HTR-8/SVneo (cell line): ENCODE measurements around the gene CREB5.
A peak's percentile ranks its signal among the peaks of the same experiment; 100 is the strongest.

Experiments
- DNase-seq: peaks from one replicate; pipeline ENCODE4 v3.0.0; 2011; ENCODE audit warnings: low spot score, mixed read lengths; ENCODE audit not compliant: insufficient read length
- FAIRE-seq: peaks from 2 replicates; lab custom pipeline; 2011; peaks lifted over from hg19 to GRCh38; lab: Jason Lieb, UNC

CREB5 gene

DNA sequence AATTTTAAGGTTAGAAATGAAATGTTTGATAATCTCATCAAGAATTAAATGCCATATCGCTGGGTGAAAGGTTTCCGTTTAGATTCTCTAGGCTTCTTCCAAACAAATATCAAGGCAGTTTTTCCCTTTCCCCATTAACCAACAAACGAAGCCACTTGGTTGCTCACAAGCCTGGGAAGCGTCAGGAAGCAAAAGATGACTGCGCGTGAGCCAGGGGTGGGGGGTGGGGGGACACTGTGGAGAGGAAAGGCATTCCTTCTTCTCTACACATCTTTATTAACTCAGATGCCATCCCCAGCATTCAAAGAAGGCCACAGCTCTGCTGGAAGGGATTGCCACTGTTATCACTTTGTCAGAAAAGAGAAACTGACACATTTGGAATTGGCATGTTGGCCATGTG is 338.7 kb downstream of the CREB5 start:
- DNase-seq (no peak), FAIRE-seq (no peak)

DNA sequence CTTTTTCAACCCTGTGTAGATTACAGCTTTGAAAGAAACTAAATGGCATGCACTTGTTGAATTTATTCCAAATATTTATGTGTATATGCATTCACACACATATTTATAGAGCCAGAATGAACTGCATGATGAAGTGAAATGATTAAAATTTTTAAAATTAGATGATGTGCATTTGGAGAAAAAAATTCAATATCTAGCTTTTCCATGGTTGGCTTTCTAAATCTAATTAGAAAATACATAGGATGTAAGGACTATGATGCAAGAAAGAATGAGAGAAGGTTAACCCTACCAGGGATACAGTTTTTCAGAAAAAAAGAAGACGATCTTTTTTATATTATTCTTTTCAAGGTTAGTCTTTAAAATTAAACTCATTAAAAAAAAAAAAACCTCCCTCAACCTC is 341.3 kb downstream of the CREB5 start:
- FAIRE-seq, result no peak
- DNase-seq, result no peak

DNA sequence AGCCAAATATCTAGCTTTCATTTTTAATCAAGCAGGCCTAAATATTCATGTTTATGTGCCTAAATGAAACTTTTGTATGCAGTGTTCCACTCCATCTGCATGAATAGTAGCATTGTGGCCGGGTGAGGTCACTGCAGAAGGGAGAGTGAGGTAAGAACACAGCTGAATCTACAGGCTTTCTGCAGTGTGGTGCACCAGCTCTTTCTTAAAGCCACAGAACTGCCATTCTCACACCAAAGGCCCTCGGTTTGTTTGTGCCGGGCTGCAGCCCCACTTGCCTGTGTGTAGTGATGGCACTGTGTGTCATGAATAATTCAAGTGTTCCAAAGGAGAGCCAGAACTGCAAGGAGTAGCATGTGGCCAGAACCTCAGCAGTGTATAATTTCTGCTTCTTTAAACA is 341.7 kb downstream of the CREB5 start:
- DNase-seq (no peak), FAIRE-seq (no peak)

DNA sequence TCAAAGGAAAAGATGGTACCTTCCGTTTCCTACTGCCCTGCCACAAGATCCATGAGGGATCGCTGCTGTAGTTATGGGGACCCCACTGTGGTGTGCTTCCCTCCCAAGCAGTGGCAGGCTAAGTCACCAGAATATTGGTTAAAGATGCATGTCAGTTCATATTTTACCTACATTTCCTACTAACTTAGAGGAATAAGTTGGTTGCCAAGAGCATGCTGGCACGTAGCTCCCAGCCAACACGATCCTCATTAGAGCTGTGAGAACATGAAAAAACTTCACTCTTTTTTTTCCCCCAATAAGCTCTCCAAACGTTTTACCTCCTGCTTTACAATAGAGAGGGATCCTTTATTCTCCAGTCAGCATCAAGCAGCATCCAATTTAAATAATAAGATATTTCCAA is 342.1 kb downstream of the CREB5 start:
- DNase-seq (no peak), FAIRE-seq (no peak)

DNA sequence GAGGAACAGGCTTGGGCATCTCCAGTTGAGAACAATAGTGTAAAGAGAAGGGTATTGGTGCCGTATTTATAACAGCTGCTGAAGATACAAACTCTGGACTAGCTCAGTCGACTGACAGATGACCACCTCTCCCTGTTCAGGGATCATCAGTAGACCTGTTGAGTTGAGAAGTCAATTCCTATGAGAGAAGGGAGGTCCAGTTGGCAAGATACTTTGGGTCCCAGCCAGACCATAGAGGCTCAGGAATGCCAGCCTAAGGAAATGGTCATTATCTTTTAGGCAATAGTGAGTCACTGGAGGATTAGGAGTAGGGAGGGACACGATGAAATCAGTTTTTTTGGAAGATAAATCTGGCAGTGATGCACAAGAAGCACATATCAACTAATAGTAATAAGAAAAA is 342.9 kb downstream of the CREB5 start:
- DNase-seq, result peak; percentile 12
- no peak for FAIRE-seq

DNA sequence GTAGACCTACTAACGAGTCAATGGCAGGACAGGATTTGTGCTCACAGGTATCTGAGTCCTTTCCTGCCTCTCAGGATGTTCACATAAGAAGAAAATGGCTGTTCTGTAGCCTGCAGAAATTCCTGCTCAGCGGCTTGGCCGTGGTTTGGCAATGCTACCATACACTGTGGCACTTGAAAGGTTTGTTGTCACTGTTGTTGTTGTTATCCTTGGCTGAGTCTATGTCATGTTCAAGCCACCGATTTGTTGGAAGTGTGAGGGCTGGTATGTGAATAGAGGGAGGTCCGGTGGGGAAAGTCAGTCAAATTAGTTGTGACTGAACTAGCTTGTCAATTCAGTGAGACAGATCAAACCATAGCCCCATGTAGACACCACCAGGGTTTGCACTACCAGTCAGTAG is 345.9 kb downstream of the CREB5 start:
- FAIRE-seq (no peak), DNase-seq (no peak)

DNA sequence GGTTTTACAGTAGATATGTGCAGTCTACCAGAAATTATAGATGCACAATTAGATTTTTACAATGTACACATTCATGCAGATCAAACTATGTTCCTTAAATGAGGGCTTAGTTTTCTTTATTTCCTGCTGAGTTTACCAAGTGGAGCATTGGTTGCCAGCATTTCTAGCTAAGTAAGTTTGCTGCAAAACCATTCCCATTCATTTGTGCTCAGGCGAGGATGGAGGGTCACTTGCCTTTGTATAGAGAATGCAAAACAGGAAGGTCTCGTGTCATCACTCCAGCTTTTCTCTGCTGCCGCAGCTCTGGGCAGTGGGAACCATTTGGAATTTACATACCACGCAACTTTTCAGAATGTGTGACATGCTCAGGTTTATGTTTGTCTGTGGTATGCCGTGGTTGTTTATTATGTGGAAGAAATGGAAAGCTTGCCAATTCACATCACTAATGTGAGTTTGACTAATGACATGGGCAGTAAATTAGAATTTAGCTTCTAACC is 347.2 kb downstream of the CREB5 start:
- no peak for FAIRE-seq
- no peak for DNase-seq

DNA sequence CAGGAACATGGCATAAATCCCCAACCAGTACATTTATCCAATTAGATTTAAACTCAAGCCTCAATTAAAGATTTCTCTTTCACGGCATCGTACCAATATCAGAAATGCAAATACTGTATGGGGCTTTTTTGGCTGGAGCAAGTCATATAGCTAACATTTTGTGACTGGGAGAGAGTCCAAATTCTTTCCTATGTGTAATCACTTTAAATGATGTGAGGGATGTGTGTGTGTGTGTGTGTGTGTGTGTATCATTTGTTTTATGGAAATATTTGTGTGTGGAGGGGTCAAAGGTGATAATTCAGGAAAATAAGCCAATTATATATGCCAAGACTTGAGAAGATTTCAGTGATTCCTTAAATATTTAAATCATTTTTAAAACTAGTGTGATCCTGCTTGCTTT is 349.2 kb downstream of the CREB5 start:
- DNase-seq (no peak), FAIRE-seq (no peak)

DNA sequence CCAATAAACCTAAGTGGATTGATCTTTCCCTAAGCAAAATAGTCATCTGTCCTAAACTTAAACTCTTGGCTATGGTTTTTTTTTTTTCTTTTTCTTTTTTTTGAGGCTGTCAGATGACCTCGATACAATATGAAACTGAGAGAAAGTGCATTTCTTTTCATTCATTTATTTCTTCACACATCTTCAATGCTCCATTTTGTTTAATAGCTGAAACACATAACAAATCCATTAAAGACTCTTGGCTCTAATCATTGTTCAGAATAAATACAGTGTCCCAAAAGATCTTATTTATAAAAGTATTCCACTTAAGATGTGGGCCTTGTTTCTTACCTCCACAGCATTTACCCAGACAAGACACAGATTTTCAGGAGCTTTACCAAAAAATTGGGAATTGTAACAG is 350.3 kb downstream of the CREB5 start:
- FAIRE-seq (no peak), DNase-seq (no peak)

DNA sequence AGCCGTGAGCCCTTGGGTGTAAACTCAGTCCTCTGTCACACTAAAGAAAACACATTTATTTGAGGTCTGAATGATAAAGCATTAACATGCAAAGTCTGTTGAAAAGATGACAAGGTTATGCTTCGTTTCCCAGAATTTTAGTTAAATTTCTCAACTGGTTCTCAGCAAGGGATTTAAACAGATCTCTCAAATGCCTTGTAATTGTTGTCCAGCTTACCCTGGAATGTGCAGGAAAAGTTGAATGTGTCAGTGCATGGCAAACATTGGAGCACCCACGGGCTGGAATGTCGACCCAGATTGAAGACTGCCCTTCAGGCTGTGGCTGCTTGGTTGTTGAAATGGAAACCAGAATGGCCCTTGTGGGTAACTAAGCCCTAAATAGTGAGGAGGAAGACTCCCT is 354.0 kb downstream of the CREB5 start:
- FAIRE-seq (no peak), DNase-seq (no peak)

DNA sequence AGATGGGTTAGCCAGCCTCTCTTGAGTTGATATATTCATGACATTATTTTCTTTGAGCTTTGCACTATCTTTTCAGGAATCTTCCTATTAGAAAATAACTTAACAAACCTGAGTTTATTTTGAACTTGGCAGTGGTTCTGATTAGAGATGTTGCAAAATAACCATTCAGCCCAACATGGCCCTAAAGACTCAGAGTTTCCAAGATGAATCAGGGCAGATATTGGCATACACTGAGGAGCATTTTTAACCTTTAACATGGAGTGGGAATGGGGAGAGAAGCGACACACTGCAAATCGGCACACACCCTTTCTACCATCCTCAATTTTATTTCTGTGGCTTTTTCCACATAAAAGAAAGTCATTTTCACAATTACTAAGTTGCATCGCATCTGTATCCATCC is 355.0 kb downstream of the CREB5 start:
- FAIRE-seq (no peak), DNase-seq (no peak)

DNA sequence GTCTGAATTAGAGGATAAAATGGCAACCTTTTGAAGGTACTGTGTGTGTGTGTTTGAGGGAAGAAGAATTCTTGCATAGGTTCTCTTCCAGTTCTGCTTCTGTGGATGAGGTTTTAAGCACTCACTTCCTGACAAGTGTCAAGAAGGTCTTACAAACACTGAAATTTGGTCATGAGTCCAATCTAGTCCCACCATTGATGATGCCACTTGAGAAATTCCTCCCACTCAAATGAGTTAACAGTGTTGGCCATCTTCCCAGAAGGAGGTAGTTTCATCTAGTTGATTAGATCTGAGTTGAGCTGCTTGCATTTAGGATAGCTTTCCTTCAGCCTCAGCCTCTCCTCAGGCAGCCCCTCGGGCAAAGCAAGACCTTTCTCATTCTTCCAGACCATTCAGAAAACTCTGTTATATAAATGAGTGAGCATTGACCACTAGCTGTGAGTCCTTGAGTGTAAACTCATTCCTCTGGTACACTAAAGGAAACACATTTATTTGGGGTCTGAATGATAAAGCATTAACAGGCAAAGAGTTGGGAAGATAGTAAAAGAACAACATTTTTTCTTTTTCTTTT is 356.3 kb downstream of the CREB5 start:
- no peak for DNase-seq
- no peak for FAIRE-seq

DNA sequence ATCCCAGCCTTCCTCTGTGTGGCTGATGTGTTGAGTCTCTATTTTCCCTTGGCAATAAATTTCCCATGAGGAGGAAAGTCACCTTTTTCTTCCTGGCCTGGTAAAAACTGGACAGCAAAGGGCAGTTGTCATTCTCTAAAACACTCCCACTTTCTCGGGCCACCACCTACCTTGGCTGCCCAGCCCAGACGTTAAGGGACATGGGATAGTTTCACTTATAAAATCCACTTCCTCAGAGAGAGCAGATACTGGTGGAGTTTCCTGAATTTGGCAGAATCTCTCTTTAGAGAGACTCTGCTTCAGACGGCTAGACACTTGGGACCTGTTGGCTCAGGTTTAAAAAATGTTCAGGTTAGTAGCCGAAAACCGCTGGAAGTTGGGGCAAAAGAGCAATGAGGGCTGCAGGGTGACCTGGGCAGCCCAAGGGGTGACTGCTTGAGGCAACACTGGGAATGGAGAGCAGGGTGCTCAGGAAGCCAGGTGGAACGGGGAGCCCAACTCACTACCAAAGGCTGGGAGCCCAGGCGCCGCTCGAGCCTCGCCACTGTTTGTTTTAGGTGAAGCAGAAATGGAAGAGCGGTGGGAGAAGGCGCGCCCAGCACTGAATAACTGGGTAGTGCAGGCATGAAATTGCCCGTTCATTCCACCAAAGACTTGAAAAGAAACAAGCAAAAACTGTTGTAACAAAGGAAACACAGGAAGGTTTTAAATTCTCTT is 359.7 kb downstream of the CREB5 start:
- no peak for DNase-seq

DNA sequence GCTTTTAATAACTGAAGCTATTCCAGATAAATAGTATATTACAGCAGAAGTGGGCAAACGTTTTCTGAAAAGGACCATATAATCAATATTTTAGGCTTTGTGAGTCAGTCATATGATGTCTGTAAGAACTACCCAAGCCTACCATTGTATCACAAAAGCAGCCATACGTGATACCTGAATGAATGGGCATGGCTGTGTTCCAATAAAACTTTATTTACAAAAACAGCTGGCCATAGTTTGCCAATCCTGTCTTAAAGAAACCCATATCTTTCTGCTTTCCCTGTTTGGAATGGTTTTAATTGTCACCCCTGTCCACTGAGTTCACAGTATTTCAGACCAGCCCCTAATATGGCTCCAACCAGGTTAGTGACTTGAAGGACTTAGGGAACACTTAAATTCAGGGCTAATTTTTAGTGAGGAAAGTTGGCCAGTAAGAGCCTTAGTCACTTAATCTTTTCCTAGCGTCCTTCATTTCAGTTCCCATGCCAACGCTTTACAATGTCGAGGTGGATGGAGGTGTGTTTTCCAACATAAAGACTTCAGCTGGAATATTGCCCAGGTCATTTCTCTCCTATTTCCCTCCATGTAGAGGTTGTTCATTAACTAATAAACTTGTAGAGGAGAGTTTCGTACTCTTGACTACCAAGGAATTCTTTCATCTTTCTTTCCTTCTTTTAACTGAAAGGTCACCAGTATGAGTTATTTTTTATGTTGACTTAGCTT is 361.3 kb downstream of the CREB5 start:
- DNase-seq (no peak), FAIRE-seq (no peak)

More for the DNA sequence above, 359.7 kb downstream of the CREB5 start:
- FAIRE-seq, result no peak

DNA sequence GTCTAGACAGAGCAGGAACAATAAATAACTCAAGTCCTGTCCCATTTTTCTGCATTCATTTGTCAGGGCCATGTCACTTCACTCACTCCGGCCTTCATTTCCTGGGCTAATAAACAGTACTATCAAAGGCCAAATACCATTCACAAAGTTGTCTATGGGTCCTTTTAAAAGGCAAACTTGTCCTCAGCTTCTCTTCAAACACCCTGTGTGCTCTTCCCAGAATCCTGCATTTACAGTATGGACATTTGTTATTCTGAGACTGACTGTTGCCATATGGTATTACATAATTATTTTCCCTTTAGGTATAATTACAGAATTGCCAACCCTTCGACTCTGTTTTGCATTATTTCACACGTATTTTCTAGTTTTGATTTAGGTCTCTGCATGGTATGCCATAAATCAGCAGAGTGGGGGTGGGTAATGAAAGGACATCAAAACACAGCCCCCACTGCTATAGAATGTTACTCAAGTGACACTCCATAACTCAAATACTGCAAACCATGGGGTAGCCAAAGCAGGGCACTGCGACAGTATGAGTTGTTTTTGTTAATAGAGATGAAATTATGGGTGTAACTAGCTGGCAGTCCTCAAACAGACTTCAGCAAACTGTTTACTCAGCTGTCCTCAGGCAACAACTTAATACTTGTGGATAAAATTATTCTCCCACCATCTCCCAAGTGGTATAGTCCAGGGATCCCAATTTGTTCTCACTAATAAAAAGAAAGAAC is 362.1 kb downstream of the CREB5 start:
- FAIRE-seq (no peak), DNase-seq (no peak)

DNA sequence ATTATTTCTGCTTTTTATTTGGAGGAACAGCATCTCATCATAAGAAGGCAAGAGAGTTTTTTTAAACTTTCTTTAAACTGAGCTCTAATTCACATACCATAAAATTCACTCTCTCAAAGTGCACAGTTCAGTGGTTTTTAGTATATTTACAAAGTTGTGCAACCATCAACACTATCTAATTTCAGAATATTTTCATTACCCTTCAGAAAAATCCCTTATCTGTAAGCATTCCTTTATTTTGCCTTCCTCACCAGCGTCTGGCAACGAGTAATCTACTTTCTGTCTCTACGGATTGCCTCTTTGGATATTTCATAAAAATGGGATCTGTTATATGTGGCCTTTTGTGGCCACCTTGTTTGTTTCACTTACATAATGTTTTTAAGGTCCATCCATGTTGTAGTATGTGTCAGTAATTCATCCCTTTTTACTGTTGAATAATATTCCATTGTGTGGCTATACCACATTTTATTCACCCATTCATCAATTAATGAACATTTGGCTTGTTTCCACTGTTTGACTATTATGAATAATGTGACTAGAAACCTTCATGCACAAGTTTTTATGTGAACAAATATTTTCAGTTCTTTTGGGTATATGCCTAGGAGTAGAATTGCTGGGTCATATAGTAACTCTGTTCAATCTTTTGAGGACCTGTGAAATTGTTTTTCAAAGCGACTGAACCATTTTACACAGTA is 364.3 kb downstream of the CREB5 start:
- DNase-seq (no peak), FAIRE-seq (no peak)

DNA sequence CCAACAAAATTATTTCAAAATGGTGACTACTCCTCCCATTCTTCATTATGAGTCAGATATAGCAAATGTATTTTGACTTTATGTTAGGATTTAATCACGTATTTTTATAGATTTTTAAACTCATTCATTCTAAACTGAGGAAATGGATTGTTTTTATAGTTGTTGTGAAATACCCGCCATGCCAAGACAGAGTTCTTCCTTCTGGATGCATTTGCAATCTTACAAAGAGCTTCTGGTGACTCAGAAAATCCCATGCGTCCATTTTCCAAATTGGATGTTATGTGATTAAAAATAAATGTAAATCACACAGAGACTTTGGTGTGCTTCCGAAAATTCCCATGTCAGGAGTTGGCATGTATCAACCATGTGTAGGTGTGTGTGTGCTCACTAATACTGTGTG is 366.5 kb downstream of the CREB5 start:
- DNase-seq, result no peak
- no peak for FAIRE-seq

DNA sequence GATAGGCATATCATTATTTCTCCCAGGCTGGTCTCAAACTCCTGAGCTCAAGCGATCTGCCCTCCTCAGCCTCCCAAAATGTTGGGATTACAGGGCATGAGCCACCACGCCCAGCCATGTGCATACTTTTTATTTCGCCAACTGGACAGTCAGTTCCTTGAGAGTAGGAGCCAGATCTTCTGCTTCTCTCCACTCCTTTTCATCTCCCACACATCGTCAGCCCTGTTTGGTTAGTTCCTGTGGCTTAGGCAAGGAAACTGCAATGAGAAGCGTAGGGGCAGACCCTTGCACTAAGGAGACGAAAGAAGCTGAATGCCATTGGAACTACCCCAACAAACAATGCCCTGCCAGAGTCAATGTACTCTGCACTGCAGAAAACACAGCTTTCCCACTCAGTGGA is 367.6 kb downstream of the CREB5 start:
- DNase-seq, result no peak
- FAIRE-seq, result no peak

DNA sequence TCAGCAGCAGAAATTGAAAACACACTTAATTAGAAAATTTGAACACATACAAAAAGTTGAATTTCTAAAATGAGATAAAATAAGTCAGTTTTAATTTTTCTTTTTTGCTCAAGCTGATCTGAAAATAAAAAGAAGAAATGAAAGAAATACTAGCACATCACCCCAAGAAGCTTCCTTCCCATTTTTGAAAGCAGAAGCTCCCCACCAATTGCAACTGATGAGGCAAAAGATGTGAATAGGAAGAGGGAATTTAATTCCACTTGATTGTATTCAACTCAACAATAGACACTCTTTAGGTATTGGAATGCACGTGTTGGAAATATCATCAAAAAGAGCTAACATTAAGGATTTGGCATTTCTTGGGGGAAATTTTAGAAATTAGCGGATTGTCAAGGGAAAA is 370.0 kb downstream of the CREB5 start:
- FAIRE-seq (no peak), DNase-seq (no peak)

DNA sequence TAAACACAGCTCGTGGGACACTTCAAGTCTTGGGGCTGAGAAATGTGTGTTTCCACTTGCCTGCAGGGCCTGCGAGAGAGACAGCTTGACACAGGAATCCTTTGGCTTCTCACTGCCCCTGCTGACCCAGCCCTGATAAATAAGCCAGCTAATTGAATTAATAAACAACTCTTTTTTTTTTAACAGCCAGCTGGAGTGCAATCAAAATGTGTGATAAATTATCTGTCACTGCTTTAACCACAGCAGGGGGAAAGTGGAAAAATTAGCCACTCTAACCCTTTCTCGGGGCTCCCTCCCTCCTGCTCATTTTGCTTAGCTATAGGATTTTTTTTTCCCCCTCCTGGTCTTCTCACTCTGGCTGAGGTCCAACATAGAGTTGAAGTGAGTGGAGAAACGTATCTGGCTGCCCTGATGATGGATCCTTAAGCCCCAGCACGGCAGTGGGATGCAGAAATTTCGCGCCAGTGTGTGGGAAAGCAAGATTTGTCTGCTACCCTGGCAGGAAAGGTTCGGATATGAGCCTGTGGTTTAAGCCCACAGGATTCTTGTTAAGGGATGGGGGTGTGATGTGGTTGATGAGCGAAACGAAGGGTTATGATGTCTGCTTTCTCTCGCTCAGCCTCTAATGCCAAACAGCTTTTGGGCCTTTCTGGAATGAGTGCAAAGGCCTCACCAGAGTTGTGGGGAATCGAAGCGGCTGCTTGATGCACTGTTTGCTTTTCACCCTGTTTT is 372.0 kb downstream of the CREB5 start:
- FAIRE-seq (no peak), DNase-seq (no peak)
